Panc1 (cell line): ENCODE results near the gene CRISPLD2. TPM values are rescaled to one million over a fixed set of nuclear protein-coding genes. Genes with fewer than 3 reads are reported as not detected.

ENCODE experiments used
- ATAC-seq: fragments of 200-7000 bp; cut with Tn5 transposase; 2 replicates; pipeline ENCODE4 v1.9.1; 2020; ENCODE audit warnings: mild to moderate bottlenecking, moderate library complexity
- BruUV-seq: library from RNA; stranded (reverse); fragments of 400-500 nt; replicated peaks from 2 replicates; lab custom pipeline; 2021; lab: Mats Ljungman, UMichigan
- CTCF ChIA-PET: fragments of 300-600 bp; sonication (Branson Sonifier 250); formaldehyde crosslinking; loops from one replicate; lab custom pipeline; 2022; ENCODE audit warnings: antibody characterized with exemption; lab: Charles Lee
- POLR2A ChIA-PET: fragments of 300-600 bp; sonication (Branson Sonifier 250); formaldehyde crosslinking; loops from one replicate; lab custom pipeline; 2022; ENCODE audit warnings: antibody characterized with exemption; lab: Charles Lee
- DNase-seq: peaks from one replicate; pipeline ENCODE4 v3.0.0-alpha.2; 2010; ENCODE audit warnings: low read depth, low spot score
- H3K27ac ChIP-seq: 2 replicates; pipeline ENCODE4 v1.5.1; 2011; ENCODE audit warnings: mild to moderate bottlenecking, low read length, inconsistent platforms
- H3K27me3 ChIP-seq: fragments of 200-500 bp; sonication (Bioruptor generic); 2 replicates; pipeline ENCODE4 v1.6.0; 2014; ENCODE audit warnings: low read length, inconsistent platforms; ENCODE audit not compliant: control insufficient read depth, insufficient read depth
- H3K36me3 ChIP-seq: fragments of 200-500 bp; sonication (Bioruptor generic); 2 replicates; pipeline ENCODE4 v1.5.1; 2014; ENCODE audit warnings: inconsistent platforms, mild to moderate bottlenecking, low read length, moderate library complexity; ENCODE audit not compliant: control insufficient read depth, insufficient read depth
- H3K4me1 ChIP-seq: 2 replicates; pipeline ENCODE4 v1.5.1; 2011; ENCODE audit warnings: inconsistent platforms, mild to moderate bottlenecking, low read length, moderate library complexity; ENCODE audit not compliant: control insufficient read depth, insufficient read depth
- H3K4me3 ChIP-seq, 2 experiments: 2 replicates each; pipeline ENCODE4 v1.5.1; 2011 to 2012; ENCODE audit warnings: low read depth in 2 of 2, low read length in 2 of 2, mild to moderate bottlenecking in 2 of 2, inconsistent platforms in 1 of 2, moderate library complexity in 1 of 2
- H3K9me3 ChIP-seq: fragments of 200-500 bp; sonication (Bioruptor generic); 2 replicates; pipeline ENCODE4 v1.5.1; 2014; ENCODE audit warnings: low read depth, mild to moderate bottlenecking, inconsistent platforms, low read length, moderate library complexity; ENCODE audit not compliant: control insufficient read depth, insufficient read depth
- CTCF ChIP-seq: fragments of 450-650 bp; IDR thresholded peaks from 2 replicates; pipeline ENCODE4 v1.5.1; 2017; ENCODE audit warnings: mild to moderate bottlenecking
- POLR2AphosphoS5 ChIP-seq: IDR thresholded peaks from 2 replicates; pipeline ENCODE4 v1.6.1; 2012; ENCODE audit warnings: mild to moderate bottlenecking, low read depth, low read length, moderate library complexity
- REST ChIP-seq, 2 experiments: IDR thresholded peaks; 2 replicates each; pipeline ENCODE4 v1.6.1; 2011 to 2012; ENCODE audit warnings: low read depth in 2 of 2, control low read depth in 1 of 2, low read length in 1 of 2, mild to moderate bottlenecking in 1 of 2, moderate library complexity in 1 of 2; ENCODE audit not compliant: insufficient read depth in 1 of 2
- SIN3A ChIP-seq: IDR thresholded peaks from 2 replicates; pipeline ENCODE4 v1.6.1; 2012; ENCODE audit warnings: low read depth, mild to moderate bottlenecking, low read length, moderate library complexity, borderline replicate concordance; ENCODE audit not compliant: insufficient read depth
- TCF7L2 ChIP-seq: IDR thresholded peaks from 2 replicates; pipeline ENCODE4 v1.6.1; 2011; ENCODE audit warnings: mild to moderate bottlenecking, low read depth, low read length, inconsistent platforms
- in situ Hi-C: cut with HindIII; loops from 2 replicates; pipeline ENCODE4 v1.10.0; 2016; ENCODE audit warnings: low sequenced_read_pairs, low pct_unique_long_range_greater_than_20kb
- intact Hi-C: fragments of 100-400 bp; cut with micrococcal nuclease; formaldehyde crosslinking; loops from one replicate; pipeline ENCODE4 v1.10.0; 2022; ENCODE audit not compliant: unreplicated experiment
- total RNA-seq: library from RNA; stranded (reverse); gene quantifications from one replicate; pipeline ENCODE4 v1.2.1, GENCODE V29; 2021; ENCODE audit not compliant: unreplicated experiment

Gene CRISPLD2
- total RNA-seq, 1 experiment from 2014 or later = 12.9 TPM

DNA sequence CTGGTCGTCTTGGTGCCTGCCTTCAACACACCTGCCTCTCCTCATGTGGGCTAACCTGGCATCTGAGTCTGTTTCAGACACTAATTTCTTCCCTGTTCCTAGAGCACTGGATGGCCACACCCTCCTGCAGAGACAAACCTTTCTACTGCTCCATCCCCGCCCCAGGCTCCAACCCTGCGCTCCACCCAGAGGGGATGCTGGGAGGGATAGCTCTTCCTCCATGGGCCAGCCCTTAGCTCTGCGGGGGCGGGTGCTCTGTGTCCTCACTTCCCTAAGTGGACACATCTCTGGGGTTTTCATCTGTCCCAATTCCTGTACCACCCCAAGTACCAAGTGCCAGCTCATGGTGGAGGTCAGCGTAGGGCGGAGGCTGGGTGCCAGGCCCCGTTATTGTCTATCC is 11.0 kb upstream of the CRISPLD2 start:
- no TSS peak for BruUV-seq
- CTCF ChIA-PET = no interaction called here
- Histone ChIP-seq H3K36me3 (no peaks in the 10 kb centered on the region), H3K4me3 (no peak overlapping the region), H3K4me1 (peaks cover 10% of the 10 kb centered on the region), H3K27ac (no peak overlapping the region), H3K9me3 (no peaks in the 10 kb centered on the region), H3K27me3 (no peaks in the 10 kb centered on the region)
- DNase-seq (no peak), ATAC-seq (no peak)
- TF ChIP-seq POLR2AphosphoS5 = no peak
- POLR2A ChIA-PET = no interaction called here
- in situ Hi-C loops = no loop called here
- intact Hi-C loops = no loop called here

DNA sequence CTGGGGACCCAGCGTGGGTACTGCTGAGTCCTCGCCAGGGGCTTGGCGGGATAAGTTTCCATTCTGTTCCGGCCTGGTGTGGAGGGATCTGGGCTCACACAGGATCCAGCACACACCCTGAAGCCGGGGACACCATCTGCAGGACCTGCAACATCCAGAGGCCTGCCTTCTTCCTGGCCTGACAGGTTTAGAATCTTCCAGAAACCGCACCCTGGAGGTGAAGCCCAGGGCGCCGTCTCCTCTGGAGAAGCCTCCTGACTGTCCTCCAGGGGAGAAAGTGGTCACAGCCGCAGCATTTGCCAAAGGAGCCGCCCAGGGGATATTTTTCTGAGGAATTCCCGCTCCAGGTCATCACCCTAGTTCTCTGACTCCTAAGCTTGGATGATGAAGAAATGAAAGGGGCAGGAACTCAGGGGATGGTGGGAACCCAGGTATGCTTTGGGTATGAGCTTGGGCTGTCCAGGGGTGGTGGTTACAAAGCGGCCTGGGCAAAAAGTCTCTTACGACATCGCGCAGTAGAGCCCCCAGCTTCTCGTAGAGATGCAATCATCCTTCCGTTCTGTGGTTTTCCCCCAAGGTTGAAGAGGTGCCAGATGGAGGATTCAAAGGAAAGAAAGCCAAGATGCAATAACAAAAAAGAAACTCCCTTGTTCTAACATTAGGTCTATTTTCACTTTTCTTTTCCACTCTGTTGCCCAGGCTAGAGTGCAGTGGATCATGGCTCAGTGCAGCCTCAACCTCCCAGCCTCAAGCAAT is 9.1 kb upstream of the CRISPLD2 start:
- Histone ChIP-seq H3K27me3 (no peaks in the 10 kb centered on the region), H3K36me3 (no peaks in the 10 kb centered on the region), H3K4me1 (peaks cover 10% of the 10 kb centered on the region), H3K27ac (no peak overlapping the region), H3K9me3 (no peaks in the 10 kb centered on the region), H3K4me3 (no peak overlapping the region)
- no peak for ATAC-seq
- no peak for DNase-seq
- in situ Hi-C loops = no loop called here
- ChIA-PET CTCF (no interaction called here), POLR2A (no interaction called here)
- TF ChIP-seq TCF7L2 = no peak
- TF ChIP-seq POLR2AphosphoS5 = no peak
- TF ChIP-seq REST (IDR thresholded peaks at IDR 0.05; ENCODE audit: insufficient read depth in 1 of 2, low read depth in 2 of 2, low read length in 1 of 2) = no peak
- no peak for TF ChIP-seq CTCF
- no peak for TF ChIP-seq SIN3A
- intact Hi-C loops = no loop called here
- no TSS peak for BruUV-seq

- Histone ChIP-seq H3K4me3 (no peak overlapping the region), H3K9me3 (no peaks in the 10 kb centered on the region), H3K27ac (no peak overlapping the region), H3K27me3 (no peaks in the 10 kb centered on the region), H3K4me1 (peaks cover 10% of the 10 kb centered on the region), H3K36me3 (no peaks in the 10 kb centered on the region)
- intact Hi-C loops = no loop called here
- no TSS peak for BruUV-seq
- in situ Hi-C loops = no loop called here
- ChIA-PET CTCF (no interaction called here), POLR2A (no interaction called here)
- ATAC-seq (no peak), DNase-seq (no peak)
- TF ChIP-seq SIN3A (no peak), REST (IDR thresholded peaks at IDR 0.05; ENCODE audit: insufficient read depth in 1 of 2, low read depth in 2 of 2, low read length in 1 of 2) (no peak), POLR2AphosphoS5 (no peak), CTCF (no peak), TCF7L2 (no peak)
Measured at GRCh38 chr16:84811529-84811928, 8.3 kb upstream of the CRISPLD2 start.
